ENCODE data around the gene PCDH1. TPM values are rescaled to one million over a fixed set of nuclear protein-coding genes. Genes with fewer than 3 reads are reported as not detected.

Gene PCDH1
- total RNA-seq, 4 donors from 2014 or later = 9.5 to 96.8 (median 19.6) TPM

GRCh38 chr5:141858079-141858765, 20.0 kb downstream of the PCDH1 start:
- TF ChIP-seq CTCF (IDR thresholded peaks at IDR 0.05; ENCODE audit: low read depth) = no peak

GRCh38 chr5:141857226-141857625, 21.0 kb downstream of the PCDH1 start:
- no peak for TF ChIP-seq CTCF (IDR thresholded peaks at IDR 0.05; ENCODE audit: low read depth)

GRCh38 chr5:141856037-141856790, 22.0 kb downstream of the PCDH1 start:
- no peak for TF ChIP-seq CTCF (IDR thresholded peaks at IDR 0.05; ENCODE audit: low read depth)

GRCh38 chr5:141855265-141856036, 22.8 kb downstream of the PCDH1 start:
- no peak for TF ChIP-seq CTCF (IDR thresholded peaks at IDR 0.05; ENCODE audit: low read depth)

- TF ChIP-seq CTCF (IDR thresholded peaks at IDR 0.05; ENCODE audit: low read depth) = no peak
Measured at GRCh38 chr5:141853895-141854626, 24.1 kb downstream of the PCDH1 start.

GRCh38 chr5:141852448-141852847, 25.8 kb downstream of the PCDH1 start:
- no peak for TF ChIP-seq CTCF (IDR thresholded peaks at IDR 0.05; ENCODE audit: low read depth)
